Measurements from ENCODE around the gene DXO. TPM values are rescaled to one million over a fixed set of nuclear protein-coding genes. Genes with fewer than 3 reads are reported as not detected.

Gene DXO
- total and polyA plus RNA-seq, 2 of the 13 experiments (the other 11 are each of a cell fraction or from before 2014, with no cell fraction given): 18.6 to 26.2 TPM

GRCh38 chr6:31927863-31928671 is 43.9 kb downstream of the DXO start (continued):
- TF ChIP-seq, protein P1, sequence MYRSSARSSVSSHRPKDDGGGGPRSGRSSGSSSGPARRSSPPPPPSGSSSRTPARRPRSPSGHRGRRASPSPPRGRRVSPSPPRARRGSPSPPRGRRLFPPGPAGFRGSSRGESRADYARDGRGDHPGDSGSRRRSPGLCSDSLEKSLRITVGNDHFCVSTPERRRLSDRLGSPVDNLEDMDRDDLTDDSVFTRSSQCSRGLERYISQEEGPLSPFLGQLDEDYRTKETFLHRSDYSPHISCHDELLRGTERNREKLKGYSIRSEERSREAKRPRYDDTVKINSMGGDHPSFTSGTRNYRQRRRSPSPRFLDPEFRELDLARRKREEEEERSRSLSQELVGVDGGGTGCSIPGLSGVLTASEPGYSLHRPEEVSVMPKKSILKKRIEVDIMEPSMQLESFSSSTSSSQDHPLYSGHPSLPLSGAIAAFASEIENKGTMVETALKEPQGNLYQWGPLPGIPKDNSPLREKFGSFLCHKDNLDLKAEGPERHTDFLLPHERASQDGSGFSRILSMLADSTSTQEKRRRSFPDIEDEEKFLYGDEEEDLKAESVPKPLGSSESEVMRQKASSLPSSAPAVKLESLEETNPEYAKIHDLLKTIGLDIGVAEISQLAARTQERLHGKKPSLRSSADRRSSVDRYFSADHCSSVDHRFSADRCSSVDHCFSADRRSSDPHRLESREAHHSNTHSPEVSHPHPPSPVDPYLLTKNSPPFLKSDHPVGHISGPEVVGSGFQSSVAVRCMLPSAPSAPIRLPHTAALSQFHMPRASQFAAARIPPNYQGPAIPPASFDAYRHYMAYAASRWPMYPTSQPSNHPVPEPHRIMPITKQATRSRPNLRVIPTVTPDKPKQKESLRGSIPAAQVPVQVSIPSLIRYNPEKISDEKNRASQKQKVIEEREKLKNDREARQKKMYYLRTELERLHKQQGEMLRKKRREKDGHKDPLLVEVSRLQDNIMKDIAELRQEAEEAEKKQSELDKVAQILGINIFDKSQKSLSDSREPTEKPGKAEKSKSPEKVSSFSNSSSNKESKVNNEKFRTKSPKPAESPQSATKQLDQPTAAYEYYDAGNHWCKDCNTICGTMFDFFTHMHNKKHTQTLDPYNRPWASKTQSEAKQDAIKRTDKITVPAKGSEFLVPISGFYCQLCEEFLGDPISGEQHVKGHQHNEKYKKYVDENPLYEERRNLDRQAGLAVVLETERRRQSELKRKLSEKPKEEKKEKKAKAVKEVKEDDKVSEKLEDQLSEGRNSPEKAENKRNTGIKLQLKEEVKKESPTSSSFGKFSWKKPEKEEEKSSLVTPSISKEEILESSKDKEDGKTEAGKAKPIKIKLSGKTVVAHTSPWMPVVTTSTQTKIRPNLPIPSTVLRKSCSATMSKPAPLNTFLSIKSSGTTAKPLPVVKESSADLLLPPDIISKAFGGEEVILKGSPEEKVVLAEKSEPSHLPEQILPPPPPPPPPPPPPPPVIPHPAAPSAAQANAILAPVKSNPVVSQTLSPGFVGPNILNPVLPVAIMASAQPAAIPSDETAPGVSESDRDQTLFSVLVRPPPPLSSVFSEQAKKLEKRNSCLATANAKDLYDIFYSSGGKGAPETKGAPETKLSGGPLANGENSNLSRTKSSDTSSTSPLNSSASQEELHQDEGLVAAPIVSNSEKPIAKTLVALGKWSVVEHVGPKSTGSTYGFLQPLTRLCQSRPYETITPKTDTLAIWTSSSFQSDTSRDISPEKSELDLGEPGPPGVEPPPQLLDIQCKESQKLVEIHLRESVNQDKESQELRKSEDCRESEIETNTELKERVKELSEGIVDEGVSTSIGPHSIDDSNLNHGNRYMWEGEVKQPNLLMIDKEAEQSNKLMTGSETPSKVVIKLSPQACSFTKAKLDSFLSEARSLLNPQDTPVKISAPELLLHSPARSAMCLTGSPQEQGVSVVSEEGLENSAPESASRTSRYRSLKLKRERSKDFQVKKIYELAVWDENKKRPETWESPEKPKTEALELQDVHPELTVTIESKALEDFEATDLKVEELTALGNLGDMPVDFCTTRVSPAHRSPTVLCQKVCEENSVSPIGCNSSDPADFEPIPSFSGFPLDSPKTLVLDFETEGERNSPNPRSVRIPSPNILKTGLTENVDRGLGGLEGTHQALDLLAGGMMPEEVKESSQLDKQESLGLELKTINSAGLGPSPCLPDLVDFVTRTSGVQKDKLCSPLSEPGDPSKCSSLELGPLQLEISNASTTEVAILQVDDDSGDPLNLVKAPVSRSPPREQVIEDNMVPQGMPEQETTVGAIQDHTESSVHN (CRISPR knock-in tag; IDR thresholded peaks at IDR 0.05): 0 out of 2 replicates have a peak, but pooled peaks have one; percentile 19
- TF ChIP-seq ZNF773 (CRISPR knock-in tag; IDR thresholded peaks at IDR 0.05; ENCODE audit: borderline replicate concordance): no peak
- TF ChIP-seq NR1H2 (CRISPR knock-in tag; IDR thresholded peaks at IDR 0.05; ENCODE audit: borderline replicate concordance, low read depth): no peak
- TF ChIP-seq, protein P2, sequence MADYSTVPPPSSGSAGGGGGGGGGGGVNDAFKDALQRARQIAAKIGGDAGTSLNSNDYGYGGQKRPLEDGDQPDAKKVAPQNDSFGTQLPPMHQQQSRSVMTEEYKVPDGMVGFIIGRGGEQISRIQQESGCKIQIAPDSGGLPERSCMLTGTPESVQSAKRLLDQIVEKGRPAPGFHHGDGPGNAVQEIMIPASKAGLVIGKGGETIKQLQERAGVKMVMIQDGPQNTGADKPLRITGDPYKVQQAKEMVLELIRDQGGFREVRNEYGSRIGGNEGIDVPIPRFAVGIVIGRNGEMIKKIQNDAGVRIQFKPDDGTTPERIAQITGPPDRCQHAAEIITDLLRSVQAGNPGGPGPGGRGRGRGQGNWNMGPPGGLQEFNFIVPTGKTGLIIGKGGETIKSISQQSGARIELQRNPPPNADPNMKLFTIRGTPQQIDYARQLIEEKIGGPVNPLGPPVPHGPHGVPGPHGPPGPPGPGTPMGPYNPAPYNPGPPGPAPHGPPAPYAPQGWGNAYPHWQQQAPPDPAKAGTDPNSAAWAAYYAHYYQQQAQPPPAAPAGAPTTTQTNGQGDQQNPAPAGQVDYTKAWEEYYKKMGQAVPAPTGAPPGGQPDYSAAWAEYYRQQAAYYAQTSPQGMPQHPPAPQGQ (CRISPR knock-in tag; IDR thresholded peaks at IDR 0.05; ENCODE audit: borderline replicate concordance): no peak; the same call in 1 of the 2 replicates
- TF ChIP-seq PHB2 (IDR thresholded peaks at IDR 0.05; ENCODE audit: partially characterized antibody): no peak
- no peak for TF ChIP-seq ZFAT (CRISPR knock-in tag; conservative IDR thresholded peaks at IDR 0.05)
- TF ChIP-seq ZBTB38 (CRISPR knock-in tag; IDR thresholded peaks at IDR 0.05): peak; percentile 10; the same call in 1 of the 2 replicates
- no peak for TF ChIP-seq ERF (CRISPR knock-in tag; IDR thresholded peaks at IDR 0.05)
- TF ChIP-seq AKNA (CRISPR knock-in tag; IDR thresholded peaks at IDR 0.05; ENCODE audit: borderline replicate concordance): no peak
- TF ChIP-seq, protein P3, sequence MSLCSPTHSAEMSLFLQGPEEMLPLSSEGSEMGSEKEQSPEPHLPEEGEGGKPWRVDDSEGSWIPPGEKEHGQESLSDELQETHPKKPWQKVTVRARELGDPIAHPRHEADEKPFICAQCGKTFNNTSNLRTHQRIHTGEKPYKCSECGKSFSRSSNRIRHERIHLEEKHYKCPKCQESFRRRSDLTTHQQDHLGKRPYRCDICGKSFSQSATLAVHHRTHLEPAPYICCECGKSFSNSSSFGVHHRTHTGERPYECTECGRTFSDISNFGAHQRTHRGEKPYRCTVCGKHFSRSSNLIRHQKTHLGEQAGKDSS (CRISPR knock-in tag; IDR thresholded peaks at IDR 0.05; ENCODE audit: borderline replicate concordance, low read depth): 0 out of 2 replicates have a peak, but pooled peaks have one; percentile 31
- no peak for TF ChIP-seq ZFP41 (CRISPR knock-in tag; IDR thresholded peaks at IDR 0.05; ENCODE audit: borderline replicate concordance)

Measured in HepG2 (cell line).